ENCODE data around the gene PRR36.

- TF ChIP-seq CTCF (conservative IDR thresholded peaks at IDR 0.05), result no peak
- no peak for TF ChIP-seq EZH2 (IDR thresholded peaks at IDR 0.05; ENCODE audit: low read depth)
Measured at GRCh38 chr19:7888145-7888825, 14.1 kb upstream of the PRR36 start, which contains the start of gene LRRC8E.
